Dendritic cell treated with granulocyte-macrophage colony-stimulating factor and Interleukin-4, amounts not matched to agents 40 ng/mL and 50 ng/mL, for 4 days (primary cell): ENCODE data around the gene RHEB.

ENCODE experiments used
- H3K27ac Mint-ChIP-seq: one replicate; pipeline ENCODE4 v1.8.0; 2022; ENCODE audit warnings: mild to moderate bottlenecking, mixed read lengths
- H3K27me3 Mint-ChIP-seq: one replicate; pipeline ENCODE4 v1.8.0; 2022; ENCODE audit warnings: mild to moderate bottlenecking, mixed read lengths
- H3K36me3 Mint-ChIP-seq: one replicate; pipeline ENCODE4 v1.8.0; 2022; ENCODE audit warnings: low read depth, mixed read lengths
- H3K4me1 Mint-ChIP-seq: one replicate; pipeline ENCODE4 v1.8.0; 2022; ENCODE audit warnings: low read depth, mixed read lengths
- H3K4me3 Mint-ChIP-seq: one replicate; pipeline ENCODE4 v1.8.0; 2022; ENCODE audit warnings: mild to moderate bottlenecking, moderate library complexity, mixed read lengths
- H3K9me3 Mint-ChIP-seq: one replicate; pipeline ENCODE4 v1.8.0; 2022; ENCODE audit warnings: mixed read lengths
- intact Hi-C: fragments of 100-400 bp; cut with micrococcal nuclease; formaldehyde crosslinking; loops from one replicate; pipeline ENCODE4 v1.15.0; 2022

Gene RHEB

DNA sequence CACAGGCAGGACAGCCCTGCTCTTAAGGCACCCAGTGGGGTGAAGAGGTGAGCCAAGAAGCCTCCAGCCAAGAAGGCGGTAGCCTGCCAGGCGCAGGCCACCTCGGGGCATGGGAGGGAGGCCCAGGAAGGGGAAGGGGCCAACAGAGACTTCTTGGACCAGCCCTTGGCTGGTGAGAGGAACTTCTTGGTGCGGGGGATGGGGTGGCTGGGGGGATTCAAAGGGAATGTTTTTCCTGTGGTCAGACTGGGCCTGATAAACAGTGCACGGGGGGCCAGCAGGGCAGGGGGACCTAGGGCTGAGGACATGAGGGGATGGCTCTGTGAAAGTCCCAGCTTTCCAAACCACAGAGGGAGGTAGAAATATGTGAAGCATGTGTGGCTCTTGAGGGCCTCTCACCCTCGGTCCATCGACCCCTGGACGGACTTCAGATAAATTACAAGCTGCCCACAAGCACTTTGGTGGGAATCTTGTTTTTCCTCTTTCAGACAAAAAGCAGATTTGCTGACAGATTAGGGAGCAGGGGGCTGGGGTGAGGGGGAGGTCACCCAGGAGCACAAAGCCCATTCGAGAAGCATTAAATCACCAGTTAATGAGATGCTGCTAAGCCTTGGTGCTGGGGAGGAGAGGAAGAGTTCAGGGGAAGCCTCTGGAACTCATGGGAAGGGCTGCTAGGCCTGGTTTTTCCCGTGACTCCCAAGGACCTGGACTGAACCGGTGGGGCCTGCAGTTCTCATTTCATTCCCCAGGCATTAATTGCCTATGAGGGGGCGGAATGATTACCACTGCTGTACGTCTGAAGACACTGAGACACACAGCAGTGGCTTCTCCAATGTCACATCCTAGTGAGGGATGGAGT is 91.1 kb downstream of the RHEB start:
- peaks cover 27% of the 10 kb centered on the region for H3K4me1 Mint-ChIP-seq
- intact Hi-C loops, result no loop called here
- H3K9me3 Mint-ChIP-seq, result no peaks in the 10 kb centered on the region
- H3K27me3 Mint-ChIP-seq, result peaks cover 38% of the 10 kb centered on the region
- no peaks in the 10 kb centered on the region for H3K36me3 Mint-ChIP-seq
- no peak overlapping the region for H3K4me3 Mint-ChIP-seq
- no peak overlapping the region for H3K27ac Mint-ChIP-seq

DNA sequence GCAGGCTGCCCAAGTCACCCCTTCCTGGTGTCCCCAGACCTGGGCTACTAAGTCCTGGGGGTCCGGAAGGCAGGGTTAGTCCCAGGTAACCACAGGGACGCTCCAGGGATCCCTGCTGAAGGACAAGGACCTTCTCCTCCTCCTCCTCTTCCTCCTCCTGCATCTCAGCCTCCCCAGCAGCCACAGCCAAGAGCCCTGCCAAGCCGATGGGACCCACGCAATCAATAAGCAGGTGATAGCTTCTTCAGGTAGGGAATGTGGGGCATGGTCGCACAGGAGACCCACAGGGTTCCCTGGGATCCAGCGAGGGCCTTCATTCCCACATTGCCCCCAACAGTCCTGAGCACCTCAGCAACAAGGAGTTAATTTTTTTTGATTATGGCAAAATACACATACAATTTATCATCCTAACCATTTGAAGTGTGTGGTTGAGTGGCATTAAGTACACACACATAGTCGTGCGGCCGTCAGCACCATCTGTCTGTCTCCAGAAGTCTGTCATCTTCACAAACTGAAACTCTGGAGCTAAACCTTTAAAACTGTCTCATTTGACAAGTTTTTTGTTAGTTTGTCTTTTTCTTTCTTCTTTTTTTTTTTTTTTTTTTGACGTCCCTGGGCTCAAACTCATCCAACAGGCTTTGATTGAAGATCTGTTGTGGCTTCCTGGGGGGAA is 91.9 kb downstream of the RHEB start:
- Mint-ChIP-seq H3K4me1 (peaks cover 22% of the 10 kb centered on the region), H3K27ac (no peak overlapping the region)

DNA sequence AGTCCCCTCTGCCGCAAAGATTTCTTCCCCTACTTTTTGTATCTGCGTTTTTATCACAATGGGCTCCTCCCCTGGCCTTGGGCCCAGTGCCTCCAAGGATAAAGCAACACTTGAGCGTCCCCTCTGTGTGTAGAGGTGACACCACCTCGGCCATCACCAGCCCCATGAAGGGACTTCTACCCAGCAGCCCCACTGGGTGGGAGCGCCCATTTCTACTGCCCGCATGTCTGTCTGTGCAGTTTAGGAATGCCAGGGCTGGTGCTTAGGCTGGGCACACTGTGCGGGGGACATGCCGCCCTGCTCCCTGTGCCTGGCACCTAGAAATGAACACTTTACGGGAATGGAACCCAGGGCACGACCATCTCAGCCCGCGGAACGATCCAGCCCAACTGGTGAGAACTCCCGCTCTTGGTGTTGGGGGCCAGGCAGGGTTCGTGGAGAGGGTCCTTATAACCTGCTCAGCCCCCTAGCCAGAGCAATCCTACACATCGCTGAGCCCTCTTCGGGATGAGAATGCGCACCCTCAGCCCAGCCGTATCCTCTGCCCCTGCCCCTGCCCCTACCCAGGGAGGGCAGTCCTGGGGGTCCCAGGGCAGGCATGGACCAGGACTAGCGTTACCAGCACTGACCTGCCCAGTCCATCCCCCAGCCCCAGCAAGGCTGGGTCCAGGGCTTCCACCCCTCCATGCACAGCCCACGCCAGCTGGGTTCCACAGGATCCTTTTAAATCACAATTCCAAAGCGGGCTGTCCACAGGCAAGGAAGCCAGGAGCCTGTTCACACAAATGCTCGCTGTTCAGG is 92.6 kb downstream of the RHEB start:
- peaks cover 31% of the 10 kb centered on the region for H3K27me3 Mint-ChIP-seq
- H3K9me3 Mint-ChIP-seq, result peaks cover 8% of the 10 kb centered on the region
- H3K4me1 Mint-ChIP-seq, result peaks cover 20% of the 10 kb centered on the region
- intact Hi-C loops, result no loop called here
- no peak overlapping the region for H3K27ac Mint-ChIP-seq
- no peak overlapping the region for H3K4me3 Mint-ChIP-seq
- H3K36me3 Mint-ChIP-seq, result no peaks in the 10 kb centered on the region

More for the DNA sequence above, 91.9 kb downstream of the RHEB start:
- Mint-ChIP-seq H3K36me3 (no peaks in the 10 kb centered on the region), H3K27me3 (peaks cover 32% of the 10 kb centered on the region), H3K4me3 (no peak overlapping the region), H3K9me3 (peaks cover under 1% of the 10 kb centered on the region)
- intact Hi-C loops, result no loop called here

DNA sequence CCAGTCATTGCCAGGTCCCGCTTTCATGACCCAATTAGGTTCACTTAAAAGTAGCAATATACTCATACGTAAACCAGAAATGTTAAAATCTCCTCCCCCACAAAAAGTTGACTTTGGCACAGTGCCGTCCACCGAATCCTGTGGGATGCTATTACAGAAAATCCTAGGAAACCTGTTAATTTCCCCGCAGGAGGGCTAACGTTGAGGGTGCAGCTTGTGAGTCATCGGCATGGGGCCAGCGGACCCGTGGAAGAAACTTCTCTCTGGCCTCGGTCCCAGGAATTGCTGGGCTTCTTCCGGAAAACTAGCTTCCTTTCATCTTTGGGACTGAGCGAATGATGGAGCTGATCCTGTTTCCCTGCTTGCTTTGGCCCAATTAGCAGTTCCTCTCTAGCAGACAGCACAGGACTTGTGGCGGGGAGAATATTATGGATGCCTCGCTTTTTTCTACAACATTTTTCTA is 93.2 kb downstream of the RHEB start:
- H3K9me3 Mint-ChIP-seq, result peaks cover 14% of the 10 kb centered on the region
- H3K4me3 Mint-ChIP-seq, result no peak overlapping the region
- intact Hi-C loops, result no loop called here
- peaks cover 20% of the 10 kb centered on the region for H3K4me1 Mint-ChIP-seq
- H3K36me3 Mint-ChIP-seq, result no peaks in the 10 kb centered on the region
- no peak overlapping the region for H3K27ac Mint-ChIP-seq
- H3K27me3 Mint-ChIP-seq, result peaks cover 34% of the 10 kb centered on the region

DNA sequence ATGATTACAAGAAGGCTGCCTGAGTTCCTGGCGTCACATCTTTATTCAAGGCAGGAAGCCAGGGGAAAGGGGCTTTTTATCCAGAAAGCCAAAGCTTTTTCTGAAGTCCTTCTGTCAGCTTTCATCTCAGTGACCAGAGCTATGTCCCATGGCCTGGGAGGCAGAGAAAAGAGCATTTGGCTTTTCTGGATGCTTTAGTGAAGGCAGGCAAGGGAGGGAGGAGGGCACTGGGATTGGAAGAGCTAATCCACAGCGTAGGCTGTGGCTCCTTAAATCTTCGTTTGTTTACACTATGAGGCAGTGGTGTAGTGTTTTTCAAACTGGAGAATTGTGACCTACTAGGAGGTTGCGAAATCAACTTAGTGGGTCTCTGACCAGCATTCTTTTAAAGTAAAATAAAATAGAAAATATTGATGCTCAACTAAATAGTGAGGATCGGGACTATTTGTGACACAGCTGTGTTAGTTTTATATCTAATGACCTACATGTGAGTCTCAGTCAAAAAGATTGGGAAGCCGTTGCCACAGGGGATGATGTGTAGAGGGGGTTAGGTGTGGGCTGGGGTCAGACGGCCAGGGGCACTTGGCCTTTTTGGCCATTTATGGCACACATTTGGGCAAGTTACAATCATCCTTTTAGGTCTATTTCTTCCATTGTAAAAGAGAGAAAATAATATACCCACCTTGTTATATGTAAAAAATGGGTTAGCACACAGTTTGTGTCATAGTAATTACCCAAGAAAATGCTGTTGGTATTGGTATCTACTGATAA is 93.8 kb downstream of the RHEB start:
- H3K4me1 Mint-ChIP-seq, result peaks cover 20% of the 10 kb centered on the region
- H3K27ac Mint-ChIP-seq, result no peak overlapping the region
- intact Hi-C loops, result no loop called here
- peaks cover 17% of the 10 kb centered on the region for H3K9me3 Mint-ChIP-seq
- no peak overlapping the region for H3K4me3 Mint-ChIP-seq
- H3K27me3 Mint-ChIP-seq, result peaks cover 33% of the 10 kb centered on the region
- no peaks in the 10 kb centered on the region for H3K36me3 Mint-ChIP-seq

DNA sequence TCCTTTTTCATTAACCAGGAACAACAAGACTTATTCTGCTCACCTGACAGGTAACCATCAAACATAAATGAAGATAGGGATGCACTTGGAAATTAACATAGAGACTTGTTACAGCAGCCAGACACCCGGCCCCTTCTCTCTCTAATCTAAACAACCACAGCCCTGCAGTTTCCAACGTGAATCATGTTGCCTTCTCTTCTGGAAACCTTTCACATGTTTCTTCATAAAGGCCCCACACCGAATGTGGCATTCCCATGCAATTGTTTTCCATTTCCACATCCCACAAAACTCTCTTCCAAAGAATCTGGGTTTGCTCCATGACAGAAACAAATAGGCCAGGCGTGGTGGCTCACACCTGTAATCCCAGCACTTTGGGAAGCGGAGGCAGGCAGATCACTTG is 94.9 kb downstream of the RHEB start:
- H3K36me3 Mint-ChIP-seq, result no peaks in the 10 kb centered on the region
- H3K9me3 Mint-ChIP-seq, result peaks cover 23% of the 10 kb centered on the region
- peaks cover 13% of the 10 kb centered on the region for H3K4me1 Mint-ChIP-seq
- H3K27me3 Mint-ChIP-seq, result peaks cover 27% of the 10 kb centered on the region
- intact Hi-C loops, result no loop called here
- no peak overlapping the region for H3K27ac Mint-ChIP-seq
- no peak overlapping the region for H3K4me3 Mint-ChIP-seq

DNA sequence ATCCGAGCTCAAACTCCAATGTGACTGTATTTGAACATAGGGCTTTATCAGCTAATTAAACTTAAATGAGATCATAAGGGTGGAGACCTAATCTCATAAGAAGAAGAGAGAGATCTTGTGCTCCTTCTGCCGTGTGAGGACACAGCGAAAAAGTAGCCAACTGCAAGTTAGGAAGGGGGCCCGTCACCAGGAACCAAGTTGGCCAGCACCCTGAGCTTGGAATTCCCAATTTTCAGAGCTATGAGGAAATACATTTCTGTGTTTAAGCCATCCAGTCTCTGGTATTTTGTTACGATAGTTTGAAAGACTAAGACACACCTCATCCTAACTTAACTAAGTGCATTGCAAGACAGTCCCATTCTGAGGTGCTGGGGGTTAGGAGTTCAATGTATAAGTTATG is 95.8 kb downstream of the RHEB start:
- Mint-ChIP-seq H3K4me1 (peaks cover 9% of the 10 kb centered on the region), H3K9me3 (peaks cover 23% of the 10 kb centered on the region), H3K27ac (no peak overlapping the region), H3K36me3 (no peaks in the 10 kb centered on the region), H3K4me3 (no peak overlapping the region), H3K27me3 (peaks cover 25% of the 10 kb centered on the region)
- intact Hi-C loops, result no loop called here

DNA sequence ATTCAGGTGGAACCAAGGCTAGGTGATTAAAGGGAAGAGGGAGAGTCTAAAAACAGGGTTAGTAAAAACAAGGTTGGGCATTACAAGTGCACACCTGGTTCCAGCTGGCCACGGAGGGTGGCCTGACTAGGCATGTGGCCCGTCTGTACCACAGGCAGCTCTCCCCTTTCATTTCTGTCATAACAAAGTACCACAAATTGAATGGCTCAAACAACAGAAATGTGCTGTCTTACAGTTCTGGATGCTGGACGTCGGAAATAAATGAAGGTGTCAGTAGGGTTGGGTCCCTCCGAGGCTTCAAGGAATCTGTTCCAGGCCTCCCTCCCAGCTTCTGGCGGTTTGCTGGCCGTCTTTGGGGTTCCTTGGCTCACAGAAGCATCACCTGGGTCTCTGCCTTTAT is 96.5 kb downstream of the RHEB start:
- Mint-ChIP-seq H3K4me1 (peaks cover 3% of the 10 kb centered on the region), H3K9me3 (peaks cover 23% of the 10 kb centered on the region), H3K27me3 (peaks cover 19% of the 10 kb centered on the region), H3K36me3 (no peaks in the 10 kb centered on the region), H3K27ac (no peak overlapping the region), H3K4me3 (no peak overlapping the region)
- intact Hi-C loops, result no loop called here

DNA sequence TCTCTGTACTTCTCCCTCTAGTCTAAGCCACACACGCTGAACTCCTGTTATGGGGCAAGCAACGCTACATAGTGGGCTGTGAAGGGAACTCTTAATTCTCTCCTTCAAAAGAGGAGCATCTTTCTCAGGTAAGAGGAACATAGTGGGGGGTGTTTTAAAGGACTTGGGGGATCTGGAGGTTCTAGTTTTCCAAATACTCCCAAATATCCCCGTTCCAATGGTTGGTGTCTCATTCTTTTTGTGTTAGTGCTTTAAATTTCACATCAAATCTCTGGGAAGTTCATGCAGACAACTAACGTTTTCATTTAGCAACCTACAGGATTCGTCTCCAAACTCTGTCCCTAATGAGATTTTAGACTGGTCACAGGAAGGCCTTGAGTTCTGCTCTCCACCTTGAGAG is 97.5 kb downstream of the RHEB start:
- H3K36me3 Mint-ChIP-seq, result no peaks in the 10 kb centered on the region
- no peak overlapping the region for H3K27ac Mint-ChIP-seq
- peaks cover 13% of the 10 kb centered on the region for H3K27me3 Mint-ChIP-seq
- peaks cover 23% of the 10 kb centered on the region for H3K9me3 Mint-ChIP-seq
- intact Hi-C loops, result no loop called here
- H3K4me3 Mint-ChIP-seq, result no peak overlapping the region
- H3K4me1 Mint-ChIP-seq, result peaks cover 4% of the 10 kb centered on the region

DNA sequence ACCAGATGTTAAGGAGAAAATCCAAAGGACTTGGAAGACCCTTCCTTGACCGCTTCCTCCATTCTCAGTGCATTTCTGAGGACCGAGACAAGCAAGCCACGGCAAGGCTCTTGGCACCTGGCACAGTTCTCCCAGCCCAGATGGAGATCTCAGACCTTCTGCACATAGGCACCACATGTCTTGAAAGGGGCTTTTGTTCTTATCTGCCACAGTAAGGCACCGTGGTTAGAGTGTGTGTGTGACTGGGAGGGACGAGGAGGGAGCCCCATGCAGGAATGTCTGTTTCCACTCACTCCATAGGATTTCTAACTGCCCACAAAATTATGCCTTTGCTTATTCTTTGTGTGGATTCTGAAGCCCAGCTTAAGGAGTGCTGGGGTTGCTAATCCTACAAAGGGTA is 99.6 kb downstream of the RHEB start:
- Mint-ChIP-seq H3K4me3 (no peak overlapping the region), H3K27me3 (peaks cover 17% of the 10 kb centered on the region), H3K4me1 (peaks cover 24% of the 10 kb centered on the region), H3K27ac (no peak overlapping the region), H3K9me3 (peaks cover 23% of the 10 kb centered on the region), H3K36me3 (no peaks in the 10 kb centered on the region)
- intact Hi-C loops, result no loop called here

DNA sequence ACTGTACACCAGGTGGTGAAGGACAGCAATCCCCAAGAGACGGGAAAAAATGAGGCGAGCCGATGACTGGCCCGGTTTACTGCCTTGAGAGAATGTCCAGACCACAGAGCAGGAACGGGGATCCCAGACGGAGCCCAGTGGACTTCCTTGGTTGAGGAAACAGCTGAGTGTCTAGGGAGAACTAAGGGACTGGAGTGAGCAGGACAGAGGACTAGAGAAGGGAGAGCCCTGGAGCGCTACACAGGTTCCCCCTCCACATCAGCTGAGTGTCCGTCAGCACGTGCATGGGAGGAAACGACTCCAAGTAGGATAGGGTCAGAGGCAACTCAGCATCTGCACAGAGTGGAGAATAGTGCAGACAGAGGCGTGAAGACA is 102.8 kb downstream of the RHEB start:
- H3K4me1 Mint-ChIP-seq, result peaks cover 29% of the 10 kb centered on the region
- H3K36me3 Mint-ChIP-seq, result no peaks in the 10 kb centered on the region
- peak overlapping the region; percentile 44 for H3K27ac Mint-ChIP-seq
- H3K4me3 Mint-ChIP-seq, result no peak overlapping the region
- peaks cover 14% of the 10 kb centered on the region for H3K9me3 Mint-ChIP-seq
- intact Hi-C loops, result no loop called here
- peaks cover 25% of the 10 kb centered on the region for H3K27me3 Mint-ChIP-seq

DNA sequence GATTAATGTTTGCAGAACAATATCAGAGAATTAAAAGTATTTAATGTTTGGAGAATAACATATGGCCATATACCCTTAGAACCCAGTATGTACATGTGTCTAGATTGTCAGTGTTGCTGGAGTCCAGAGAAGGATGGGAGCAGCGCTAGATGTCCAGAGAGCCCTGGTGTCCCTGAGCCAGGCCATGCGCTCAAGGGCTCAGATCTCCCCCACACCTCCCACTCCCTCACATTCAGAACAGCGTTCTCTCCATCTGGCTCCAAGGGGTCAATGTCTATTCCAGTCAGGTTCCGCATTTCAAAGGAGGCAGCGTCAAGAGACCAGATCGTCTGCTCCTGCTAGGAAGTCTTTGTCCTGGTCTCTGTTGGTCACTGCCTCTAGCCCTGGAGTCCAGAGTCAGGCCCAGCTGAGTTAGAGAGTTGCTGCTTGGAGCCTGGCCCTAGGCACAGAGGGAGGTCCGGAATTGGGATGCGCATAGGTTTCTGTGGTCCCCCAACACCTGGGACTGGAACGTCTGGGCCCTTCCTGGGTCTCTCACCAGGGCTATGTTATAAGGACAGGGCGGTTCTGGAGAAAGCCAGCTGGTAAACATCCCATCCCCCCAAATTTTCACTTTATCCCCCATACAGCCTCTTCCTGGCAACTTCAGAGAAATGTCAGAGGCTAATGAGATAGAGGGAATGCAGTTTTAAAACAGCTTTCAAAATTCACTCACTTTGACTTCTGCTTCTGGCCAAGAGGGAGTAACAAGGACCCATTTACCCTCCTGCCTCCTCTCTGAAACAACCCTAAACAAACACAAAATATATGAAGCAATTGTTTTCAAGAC is 103.4 kb downstream of the RHEB start:
- Mint-ChIP-seq H3K27me3 (peaks cover 28% of the 10 kb centered on the region), H3K4me3 (no peak overlapping the region), H3K4me1 (peaks cover 35% of the 10 kb centered on the region), H3K27ac (peak overlapping the region; percentile 44), H3K9me3 (peaks cover 8% of the 10 kb centered on the region), H3K36me3 (no peaks in the 10 kb centered on the region)
- intact Hi-C loops, result no loop called here
